GM18498 (cell line): Measurements from ENCODE around the gene SUSD1.
"Not testable (repeated sequence)": the region's sequence is repeated elsewhere in the genome, so short reads cannot be mapped to it uniquely, and the experiment has no call there.

Experiments
- ATAC-seq: cut with Tn5 transposase; IDR thresholded peaks from one replicate; pipeline ENCODE4 v1.9.1; 2021; ENCODE audit warnings: mild to moderate bottlenecking, moderate library complexity; ENCODE audit not compliant: unreplicated experiment

SUSD1 gene

GRCh38 chr9:112174965-112175795, at the start of gene SUSD1:
SUSD1 (minus strand) TSS chr9:112175297; CDS start chr9:112175235, 62 bp downstream.
- peak; percentile 55 for ATAC-seq

DNA sequence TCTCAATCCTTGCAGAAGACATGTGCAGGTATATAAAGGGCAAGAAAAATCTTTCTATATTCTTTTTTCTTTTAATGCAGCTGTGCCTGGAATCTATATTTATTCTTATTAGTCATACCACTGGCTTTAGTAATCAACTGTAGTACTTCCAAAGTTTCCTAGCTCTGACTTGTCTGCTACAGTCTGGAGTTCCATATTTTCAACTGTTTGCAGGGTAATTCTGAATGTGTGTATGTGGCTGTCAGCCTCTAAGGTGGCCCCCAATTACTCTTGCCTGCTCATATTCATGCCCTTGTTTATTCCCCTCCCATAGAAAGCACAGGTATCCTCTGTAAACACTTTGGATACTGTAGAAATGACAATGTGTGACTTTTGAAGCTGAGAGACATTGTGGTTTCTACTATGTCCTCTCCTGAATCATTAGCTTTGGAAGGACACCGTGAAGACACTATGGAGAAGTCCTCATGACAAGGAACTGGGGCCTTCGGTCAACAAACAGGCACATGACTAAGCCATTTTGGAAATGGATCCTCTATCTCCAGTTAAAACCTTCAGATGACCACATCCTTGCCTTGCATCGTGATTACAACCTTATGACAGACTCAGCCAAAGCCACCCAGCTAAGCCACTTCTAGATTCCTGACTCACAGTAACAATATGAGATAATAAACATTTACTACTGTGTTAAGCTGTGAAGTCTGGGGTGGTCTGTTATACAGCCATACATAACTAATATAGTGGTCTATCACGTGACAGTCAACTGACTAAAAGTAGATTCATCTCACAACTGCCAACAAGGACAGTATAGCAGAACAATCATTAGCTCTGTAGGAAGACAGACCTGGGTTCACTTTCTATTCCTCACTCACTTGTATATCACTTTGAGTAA, 49.5 kb upstream of the SUSD1 start:
- peak; percentile 71 for ATAC-seq

- ATAC-seq: peak; percentile 94
Measured at GRCh38 chr9:112218908-112219307, 43.8 kb upstream of the SUSD1 start.

- ATAC-seq: no peak
Measured at GRCh38 chr9:112212926-112213325, 37.8 kb upstream of the SUSD1 start.

GRCh38 chr9:112207451-112207850, 32.4 kb upstream of the SUSD1 start:
- no peak for ATAC-seq

- no peak for ATAC-seq
Measured at GRCh38 chr9:112203536-112203935, 28.4 kb upstream of the SUSD1 start.

GRCh38 chr9:112200711-112201110, 25.6 kb upstream of the SUSD1 start:
- no peak for ATAC-seq

DNA sequence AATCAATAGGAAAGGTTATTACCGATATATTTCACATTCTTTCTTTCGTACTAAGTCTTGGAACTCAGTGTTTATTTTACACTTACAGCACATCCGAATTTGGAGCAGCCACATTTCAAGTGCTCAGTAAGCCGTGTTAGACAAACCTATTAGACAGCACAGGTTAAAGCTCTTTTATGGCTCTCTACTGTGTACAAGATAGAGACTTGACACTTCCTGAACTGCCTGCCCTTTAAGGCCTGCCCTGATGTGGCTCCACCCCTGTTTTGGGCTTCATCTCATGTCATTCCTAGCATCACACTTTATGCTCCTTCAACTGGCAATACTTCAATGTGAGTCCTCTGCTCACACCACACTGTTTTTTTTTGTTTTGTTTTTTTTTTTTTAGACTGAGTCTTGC, 23.5 kb upstream of the SUSD1 start:
- no peak for ATAC-seq

DNA sequence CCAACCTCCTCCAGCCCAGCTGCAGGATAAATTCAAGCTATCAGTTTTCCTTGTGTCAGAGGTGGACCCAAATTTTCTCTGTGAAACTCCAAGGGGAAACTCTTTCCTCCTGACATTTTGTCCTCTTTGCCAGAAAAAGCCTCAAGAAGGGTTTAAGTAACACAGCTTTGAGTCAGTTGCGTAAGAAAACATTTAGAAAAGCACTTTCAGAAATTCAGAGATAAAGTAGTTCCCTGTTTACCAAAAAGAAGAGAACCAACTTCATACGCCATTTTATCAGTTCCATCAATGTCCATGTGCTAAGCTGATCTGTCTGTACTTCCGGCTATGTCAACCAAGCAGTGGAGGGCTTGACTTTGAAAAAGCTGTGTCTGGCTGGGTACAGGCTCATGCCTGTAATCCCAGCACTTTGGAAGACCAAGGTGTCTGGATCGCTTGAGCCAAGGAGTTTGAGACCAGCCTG, 19.9 kb upstream of the SUSD1 start:
- no peak for ATAC-seq

- ATAC-seq: no peak
Measured at GRCh38 chr9:112193572-112194288, 18.6 kb upstream of the SUSD1 start.

- not testable (repeated sequence) for ATAC-seq
Measured at GRCh38 chr9:112190320-112190719, 15.2 kb upstream of the SUSD1 start.

- no peak for ATAC-seq
Measured at GRCh38 chr9:112188884-112189283, 13.8 kb upstream of the SUSD1 start.

DNA sequence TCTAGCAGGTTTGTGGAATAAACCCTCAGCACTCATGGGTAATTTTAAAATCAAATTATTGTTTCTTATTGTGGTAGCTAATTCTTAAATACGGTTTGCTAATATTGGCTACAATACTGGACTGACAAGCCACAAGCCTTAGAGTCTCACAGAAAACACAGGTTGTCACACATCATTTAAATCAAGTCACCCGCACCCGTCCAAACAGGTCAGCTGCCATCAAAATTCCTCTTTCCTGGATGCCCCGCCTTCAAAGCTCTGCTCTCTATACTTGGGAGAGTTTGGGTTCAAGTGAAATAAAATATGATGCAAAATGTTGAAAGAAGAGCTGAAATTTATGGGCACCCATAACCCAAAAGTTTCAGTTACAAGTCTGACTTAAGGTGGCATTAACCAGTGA, 12.3 kb upstream of the SUSD1 start:
- ATAC-seq: no peak

- ATAC-seq: no peak
Measured at GRCh38 chr9:112186695-112187094, 11.6 kb upstream of the SUSD1 start.

DNA sequence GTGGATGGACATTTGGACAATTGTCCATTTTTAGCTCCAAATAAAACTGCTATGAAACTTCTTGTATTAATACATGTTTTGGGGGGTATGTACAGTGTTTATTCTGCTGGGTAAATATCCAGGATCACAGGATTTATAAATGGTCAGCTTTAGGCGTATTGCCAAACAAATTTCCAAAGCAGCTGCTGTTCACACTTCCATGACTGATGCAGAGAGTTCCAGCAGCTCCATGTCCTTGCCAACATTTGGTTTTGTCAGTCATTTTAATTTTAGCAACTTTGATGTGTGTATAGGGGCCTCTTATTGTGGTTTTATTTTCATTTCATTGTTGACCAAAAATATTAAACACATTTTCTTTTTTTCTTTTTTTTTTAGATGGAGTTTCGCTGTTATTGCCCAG, 9.8 kb upstream of the SUSD1 start:
- no peak for ATAC-seq

DNA sequence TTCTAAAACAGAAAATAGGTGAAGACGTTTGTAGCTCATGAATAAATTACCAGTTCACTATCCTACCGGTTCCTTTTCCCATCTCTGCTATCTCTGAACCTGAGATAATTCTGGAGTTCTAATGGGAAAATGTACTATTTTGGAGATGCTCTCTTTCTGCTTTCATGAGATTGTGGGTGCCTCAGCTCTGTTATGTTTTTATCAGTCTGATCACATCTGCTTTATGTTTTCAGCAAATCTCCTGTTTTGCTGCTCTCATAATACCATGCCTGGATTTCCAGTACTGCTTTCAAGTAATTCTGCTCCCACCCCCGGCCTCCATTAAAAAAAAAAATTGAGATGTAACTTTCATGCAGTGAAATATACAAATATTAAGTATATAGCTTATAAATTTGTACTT, 9.1 kb upstream of the SUSD1 start:
- ATAC-seq: no peak

GRCh38 chr9:112180387-112180881, 5.3 kb upstream of the SUSD1 start:
- no peak for ATAC-seq

GRCh38 chr9:112179816-112180215, 4.7 kb upstream of the SUSD1 start:
- no peak for ATAC-seq

DNA sequence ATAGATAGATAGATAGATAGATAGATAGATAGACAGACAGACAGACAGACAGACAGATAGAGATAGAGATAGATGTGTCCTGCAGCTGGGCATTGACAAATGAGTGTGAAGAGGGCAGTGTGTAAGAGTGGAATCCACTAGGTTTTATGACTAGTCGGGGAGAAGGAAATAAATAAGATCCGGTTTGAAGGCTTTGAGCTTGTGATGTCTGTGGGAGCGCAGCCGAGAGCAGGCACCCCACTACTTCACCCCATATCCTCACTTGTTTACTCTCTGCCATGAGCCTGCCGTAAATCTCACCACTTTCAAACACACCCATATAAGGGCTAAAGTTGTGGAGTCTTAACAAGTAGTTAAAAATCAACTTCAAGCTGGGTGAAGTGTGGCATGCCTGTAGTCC, 1.4 kb upstream of the SUSD1 start:
- no peak for ATAC-seq

DNA sequence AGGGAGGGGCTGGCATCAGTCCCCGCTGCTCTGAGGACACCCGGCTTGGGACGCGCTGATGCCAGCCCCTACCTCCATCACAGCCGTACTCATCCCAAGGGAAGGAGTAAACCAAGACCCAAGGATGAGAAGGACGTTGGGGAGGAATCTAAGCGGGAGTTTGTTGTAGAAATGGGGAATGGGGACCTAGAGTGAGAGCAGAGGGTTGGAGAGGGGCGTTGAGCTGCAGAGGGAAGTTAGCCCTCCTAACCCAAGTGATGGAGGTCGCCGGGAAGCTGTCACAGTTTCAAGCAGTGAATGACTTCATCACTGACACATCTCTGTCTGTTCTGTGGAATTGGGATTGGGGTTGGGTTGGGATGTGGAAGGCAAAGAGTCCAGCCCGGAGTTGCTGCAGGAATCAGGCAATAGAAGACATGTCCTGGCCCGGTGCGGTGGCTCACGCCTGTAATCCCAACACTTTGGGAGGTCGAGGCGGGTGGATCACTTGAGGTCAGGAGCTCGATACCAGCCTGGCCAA, 759 bp upstream of the SUSD1 start:
- no peak for ATAC-seq
